ENCODE data around the gene GAB1.

GAB1 gene

GRCh38 chr4:143433231-143433630 lies 96.6 kb downstream of the GAB1 start:
- H3K9me3 ChIP-seq (ENCODE audit: low read length): no peaks in the 10 kb centered on the region
- peaks cover 4% of the 10 kb centered on the region for H3K36me3 ChIP-seq (ENCODE audit: insufficient read depth, low read length)
- no peaks in the 10 kb centered on the region for H3K4me1 ChIP-seq (ENCODE audit: insufficient read depth, low read length)
- H3K4me3 ChIP-seq (ENCODE audit: low read depth in 1 of 2, low read length in 2 of 2): no peak overlapping the region
- no peak overlapping the region for H3K9ac ChIP-seq (ENCODE audit: low read length)
- no peaks in the 10 kb centered on the region for H3K27me3 ChIP-seq (ENCODE audit: control insufficient read depth in 1 of 2, insufficient read depth in 2 of 2, low read length in 2 of 2)
- H3K27ac ChIP-seq (ENCODE audit: low read depth, low read length): no peak overlapping the region

- Histone ChIP-seq H3K9me3 (ENCODE audit: low read length) (no peaks in the 10 kb centered on the region), H3K4me1 (ENCODE audit: insufficient read depth, low read length) (no peaks in the 10 kb centered on the region), H3K27ac (ENCODE audit: low read depth, low read length) (no peak overlapping the region), H3K36me3 (ENCODE audit: insufficient read depth, low read length) (peaks cover 13% of the 10 kb centered on the region), H3K9ac (ENCODE audit: low read length) (no peak overlapping the region), H3K27me3 (ENCODE audit: control insufficient read depth in 1 of 2, insufficient read depth in 2 of 2, low read length in 2 of 2) (no peaks in the 10 kb centered on the region), H3K4me3 (ENCODE audit: low read depth in 1 of 2, low read length in 2 of 2) (no peak overlapping the region)
These were observed 99.3 kb downstream of the GAB1 start for GRCh38 chr4:143435955-143436354.

- Histone ChIP-seq H3K9ac (ENCODE audit: low read length) (no peak overlapping the region), H3K36me3 (ENCODE audit: insufficient read depth, low read length) (peaks cover 13% of the 10 kb centered on the region), H3K27ac (ENCODE audit: low read depth, low read length) (no peak overlapping the region), H3K9me3 (ENCODE audit: low read length) (no peaks in the 10 kb centered on the region), H3K4me3 (ENCODE audit: low read depth in 1 of 2, low read length in 2 of 2) (no peak overlapping the region), H3K27me3 (ENCODE audit: control insufficient read depth in 1 of 2, insufficient read depth in 2 of 2, low read length in 2 of 2) (no peaks in the 10 kb centered on the region), H3K4me1 (ENCODE audit: insufficient read depth, low read length) (no peaks in the 10 kb centered on the region)
These were observed 100.8 kb downstream of the GAB1 start for GRCh38 chr4:143437476-143437875.

GRCh38 chr4:143437937-143438336 lies 101.3 kb downstream of the GAB1 start:
- Histone ChIP-seq H3K27me3 (ENCODE audit: control insufficient read depth in 1 of 2, insufficient read depth in 2 of 2, low read length in 2 of 2) (no peaks in the 10 kb centered on the region), H3K4me1 (ENCODE audit: insufficient read depth, low read length) (no peaks in the 10 kb centered on the region), H3K27ac (ENCODE audit: low read depth, low read length) (no peak overlapping the region), H3K9me3 (ENCODE audit: low read length) (no peaks in the 10 kb centered on the region), H3K36me3 (ENCODE audit: insufficient read depth, low read length) (peaks cover 13% of the 10 kb centered on the region), H3K4me3 (ENCODE audit: low read depth in 1 of 2, low read length in 2 of 2) (no peak overlapping the region), H3K9ac (ENCODE audit: low read length) (no peak overlapping the region)

- Histone ChIP-seq H3K9me3 (ENCODE audit: low read length) (no peaks in the 10 kb centered on the region), H3K36me3 (ENCODE audit: insufficient read depth, low read length) (peaks cover 13% of the 10 kb centered on the region), H3K9ac (ENCODE audit: low read length) (no peak overlapping the region), H3K4me3 (ENCODE audit: low read depth in 1 of 2, low read length in 2 of 2) (no peak overlapping the region), H3K4me1 (ENCODE audit: insufficient read depth, low read length) (no peaks in the 10 kb centered on the region), H3K27ac (ENCODE audit: low read depth, low read length) (no peak overlapping the region), H3K27me3 (ENCODE audit: control insufficient read depth in 1 of 2, insufficient read depth in 2 of 2, low read length in 2 of 2) (no peaks in the 10 kb centered on the region)
These were observed 102.0 kb downstream of the GAB1 start for GRCh38 chr4:143438710-143439109.

- Histone ChIP-seq H3K27ac (ENCODE audit: low read depth, low read length) (no peak overlapping the region), H3K9ac (ENCODE audit: low read length) (no peak overlapping the region), H3K4me3 (ENCODE audit: low read depth in 1 of 2, low read length in 2 of 2) (no peak overlapping the region), H3K4me1 (ENCODE audit: insufficient read depth, low read length) (no peaks in the 10 kb centered on the region), H3K9me3 (ENCODE audit: low read length) (no peaks in the 10 kb centered on the region), H3K27me3 (ENCODE audit: control insufficient read depth in 1 of 2, insufficient read depth in 2 of 2, low read length in 2 of 2) (no peaks in the 10 kb centered on the region), H3K36me3 (ENCODE audit: insufficient read depth, low read length) (peaks cover 13% of the 10 kb centered on the region)
These were observed 104.4 kb downstream of the GAB1 start for GRCh38 chr4:143441109-143441508.

GRCh38 chr4:143441678-143442077 lies 105.0 kb downstream of the GAB1 start:
- Histone ChIP-seq H3K27me3 (ENCODE audit: control insufficient read depth in 1 of 2, insufficient read depth in 2 of 2, low read length in 2 of 2) (no peaks in the 10 kb centered on the region), H3K36me3 (ENCODE audit: insufficient read depth, low read length) (peaks cover 13% of the 10 kb centered on the region), H3K4me1 (ENCODE audit: insufficient read depth, low read length) (no peaks in the 10 kb centered on the region), H3K9ac (ENCODE audit: low read length) (no peak overlapping the region), H3K27ac (ENCODE audit: low read depth, low read length) (no peak overlapping the region), H3K9me3 (ENCODE audit: low read length) (no peaks in the 10 kb centered on the region), H3K4me3 (ENCODE audit: low read depth in 1 of 2, low read length in 2 of 2) (no peak overlapping the region)

GRCh38 chr4:143443728-143444127 lies 107.1 kb downstream of the GAB1 start:
- H3K4me3 ChIP-seq (ENCODE audit: low read depth in 1 of 2, low read length in 2 of 2): no peak overlapping the region
- no peaks in the 10 kb centered on the region for H3K9me3 ChIP-seq (ENCODE audit: low read length)
- H3K4me1 ChIP-seq (ENCODE audit: insufficient read depth, low read length): no peaks in the 10 kb centered on the region
- peaks cover 6% of the 10 kb centered on the region for H3K36me3 ChIP-seq (ENCODE audit: insufficient read depth, low read length)
- H3K27ac ChIP-seq (ENCODE audit: low read depth, low read length): no peak overlapping the region
- H3K27me3 ChIP-seq (ENCODE audit: control insufficient read depth in 1 of 2, insufficient read depth in 2 of 2, low read length in 2 of 2): no peaks in the 10 kb centered on the region
- H3K9ac ChIP-seq (ENCODE audit: low read length): no peak overlapping the region

GRCh38 chr4:143451186-143451585 lies 114.5 kb downstream of the GAB1 start:
- no peak overlapping the region for H3K9ac ChIP-seq (ENCODE audit: low read length)

GRCh38 chr4:143455211-143455610 lies 118.5 kb downstream of the GAB1 start:
- Histone ChIP-seq H3K27me3 (ENCODE audit: control insufficient read depth in 1 of 2, insufficient read depth in 2 of 2, low read length in 2 of 2) (no peaks in the 10 kb centered on the region), H3K4me1 (ENCODE audit: insufficient read depth, low read length) (no peaks in the 10 kb centered on the region), H3K36me3 (ENCODE audit: insufficient read depth, low read length) (peaks cover 5% of the 10 kb centered on the region), H3K9ac (ENCODE audit: low read length) (no peak overlapping the region), H3K4me3 (ENCODE audit: low read depth in 1 of 2, low read length in 2 of 2) (no peak overlapping the region), H3K9me3 (ENCODE audit: low read length) (no peaks in the 10 kb centered on the region), H3K27ac (ENCODE audit: low read depth, low read length) (no peak overlapping the region)

More at GRCh38 chr4:143451186-143451585, 114.5 kb downstream of the GAB1 start:
- H3K9me3 ChIP-seq (ENCODE audit: low read length): no peaks in the 10 kb centered on the region
- no peak overlapping the region for H3K27ac ChIP-seq (ENCODE audit: low read depth, low read length)
- H3K27me3 ChIP-seq (ENCODE audit: control insufficient read depth in 1 of 2, insufficient read depth in 2 of 2, low read length in 2 of 2): no peaks in the 10 kb centered on the region
- H3K36me3 ChIP-seq (ENCODE audit: insufficient read depth, low read length): peaks cover 4% of the 10 kb centered on the region
- H3K4me1 ChIP-seq (ENCODE audit: insufficient read depth, low read length): no peaks in the 10 kb centered on the region
- H3K4me3 ChIP-seq (ENCODE audit: low read depth in 1 of 2, low read length in 2 of 2): no peak overlapping the region

- no peak overlapping the region for H3K9ac ChIP-seq (ENCODE audit: low read length)
- H3K27ac ChIP-seq (ENCODE audit: low read depth, low read length): no peak overlapping the region
- H3K4me1 ChIP-seq (ENCODE audit: insufficient read depth, low read length): no peaks in the 10 kb centered on the region
- H3K27me3 ChIP-seq (ENCODE audit: control insufficient read depth in 1 of 2, insufficient read depth in 2 of 2, low read length in 2 of 2): no peaks in the 10 kb centered on the region
- H3K9me3 ChIP-seq (ENCODE audit: low read length): no peaks in the 10 kb centered on the region
- no peak overlapping the region for H3K4me3 ChIP-seq (ENCODE audit: low read depth in 1 of 2, low read length in 2 of 2)
- peaks cover 23% of the 10 kb centered on the region for H3K36me3 ChIP-seq (ENCODE audit: insufficient read depth, low read length)
These were observed 122.3 kb downstream of the GAB1 start for GRCh38 chr4:143458966-143459365.

- Histone ChIP-seq H3K4me1 (ENCODE audit: insufficient read depth, low read length) (no peaks in the 10 kb centered on the region), H3K27ac (ENCODE audit: low read depth, low read length) (no peak overlapping the region), H3K4me3 (ENCODE audit: low read depth in 1 of 2, low read length in 2 of 2) (no peak overlapping the region), H3K27me3 (ENCODE audit: control insufficient read depth in 1 of 2, insufficient read depth in 2 of 2, low read length in 2 of 2) (no peaks in the 10 kb centered on the region), H3K9ac (ENCODE audit: low read length) (no peak overlapping the region), H3K36me3 (ENCODE audit: insufficient read depth, low read length) (peaks cover 22% of the 10 kb centered on the region), H3K9me3 (ENCODE audit: low read length) (no peaks in the 10 kb centered on the region)
These were observed 136.9 kb downstream of the GAB1 start for GRCh38 chr4:143473334-143474126.

All from muscle layer of colon (tissue), 2 donors.